Neuron (in vitro differentiated cells): ENCODE data around the gene STK11.

ENCODE experiments used
- H2AFZ ChIP-seq: one replicate; pipeline ENCODE4 v1.6.1; 2013; ENCODE audit warnings: low read depth, mild to moderate bottlenecking, inconsistent platforms, low read length, moderate library complexity
- H3K27me3 ChIP-seq: one replicate; pipeline ENCODE4 v1.6.1; 2013; ENCODE audit warnings: low read length; ENCODE audit not compliant: insufficient read depth
- H3K36me3 ChIP-seq: one replicate; pipeline ENCODE4 v1.6.1; 2013; ENCODE audit warnings: low read length; ENCODE audit not compliant: insufficient read depth
- H3K4me1 ChIP-seq: one replicate; pipeline ENCODE4 v1.6.1; 2013; ENCODE audit warnings: low read length; ENCODE audit not compliant: insufficient read depth
- H3K4me3 ChIP-seq: 2 replicates; pipeline ENCODE4 v1.5.1; 2013; ENCODE audit warnings: mild to moderate bottlenecking, low read length, moderate library complexity
- H3K9me3 ChIP-seq: one replicate; pipeline ENCODE4 v1.6.1; 2013; ENCODE audit warnings: low read length

Gene STK11

DNA sequence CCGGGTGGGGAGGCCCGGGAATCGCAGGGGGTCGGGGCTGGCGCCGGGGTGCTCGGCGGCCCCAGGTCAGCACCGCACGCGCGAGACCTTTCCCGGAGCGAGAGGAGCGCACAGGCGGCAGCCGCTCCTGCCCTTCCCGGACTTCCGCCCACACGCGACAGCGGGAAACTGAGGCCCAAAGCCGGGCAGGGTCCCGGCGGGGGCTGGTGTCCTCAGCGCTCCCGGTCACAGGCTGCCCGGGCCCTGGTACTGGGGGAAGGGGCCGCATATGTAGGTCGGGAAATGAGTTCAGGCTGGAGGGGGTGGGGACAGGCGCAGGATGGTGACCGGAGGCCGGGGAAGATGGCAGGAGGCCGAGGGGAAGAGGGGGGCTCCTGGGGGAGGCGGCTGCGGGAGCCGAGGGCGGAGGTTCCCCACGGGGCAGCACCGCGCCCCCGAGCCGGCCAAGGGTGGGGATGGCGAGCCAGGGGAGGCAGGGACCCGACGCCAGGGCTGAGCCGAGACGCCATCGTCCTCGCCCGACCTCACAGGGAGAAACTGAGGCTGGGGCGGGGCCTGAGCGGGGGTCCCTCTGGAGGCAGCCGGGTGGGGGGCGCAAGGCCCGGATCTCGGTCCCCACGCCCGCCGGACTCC lies 31.6 kb downstream of the STK11 start:
- peaks cover 36% of the 10 kb centered on the region for H3K4me1 ChIP-seq
- H2AFZ ChIP-seq, result no peak overlapping the region
- H3K4me3 ChIP-seq, result peak overlapping the region; percentile 72
- no peaks in the 10 kb centered on the region for H3K9me3 ChIP-seq
- H3K27me3 ChIP-seq, result no peaks in the 10 kb centered on the region
- peaks cover 33% of the 10 kb centered on the region for H3K36me3 ChIP-seq

DNA sequence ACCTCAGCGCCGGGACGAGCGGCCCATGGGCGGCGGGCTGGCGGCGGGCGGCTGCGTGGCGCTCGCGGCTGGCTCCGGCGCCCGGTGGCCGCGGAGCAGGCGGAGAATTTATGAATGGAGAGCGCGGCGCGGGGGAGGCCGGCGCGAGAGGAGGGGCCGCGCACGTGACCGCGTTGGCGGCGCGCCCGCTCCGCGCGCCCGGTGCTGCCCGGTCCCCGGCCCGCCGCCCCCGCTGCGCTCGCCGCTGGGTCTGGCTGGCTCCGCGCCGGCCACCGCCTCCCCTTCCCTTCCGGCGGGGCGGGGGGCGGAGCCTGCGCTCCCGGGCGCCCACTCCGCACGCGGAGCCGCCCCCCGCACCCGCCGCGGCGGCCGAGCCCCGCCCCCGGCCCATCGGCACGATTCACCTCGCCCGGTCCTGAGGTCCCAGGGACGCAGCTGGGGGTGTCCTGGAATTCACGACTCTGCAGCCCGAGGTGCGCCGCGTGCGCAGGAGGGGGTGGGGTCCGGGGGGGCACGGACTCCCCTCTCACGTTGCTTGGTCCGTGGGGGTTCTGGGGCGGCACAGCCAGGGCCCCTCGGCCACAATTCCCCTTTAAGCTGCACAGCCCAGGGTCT lies 32.3 kb downstream of the STK11 start, which contains the start of gene CBARP:
Gene CBARP (minus strand): TSS at position 252 of the 615 bp plus-strand sequence. CDS start 1,905 bp downstream, outside the sequence.
- H2AFZ ChIP-seq, result no peak within 1 kb of the TSS
- H3K36me3 ChIP-seq, result peaks cover 28% of the 10 kb centered on the region
- H3K4me1 ChIP-seq, result peaks cover 41% of the 10 kb centered on the region
- H3K4me3 ChIP-seq, result peak within 1 kb of the TSS; percentile 72
- no peaks in the 10 kb centered on the region for H3K9me3 ChIP-seq
- no peaks in the 10 kb centered on the region for H3K27me3 ChIP-seq

DNA sequence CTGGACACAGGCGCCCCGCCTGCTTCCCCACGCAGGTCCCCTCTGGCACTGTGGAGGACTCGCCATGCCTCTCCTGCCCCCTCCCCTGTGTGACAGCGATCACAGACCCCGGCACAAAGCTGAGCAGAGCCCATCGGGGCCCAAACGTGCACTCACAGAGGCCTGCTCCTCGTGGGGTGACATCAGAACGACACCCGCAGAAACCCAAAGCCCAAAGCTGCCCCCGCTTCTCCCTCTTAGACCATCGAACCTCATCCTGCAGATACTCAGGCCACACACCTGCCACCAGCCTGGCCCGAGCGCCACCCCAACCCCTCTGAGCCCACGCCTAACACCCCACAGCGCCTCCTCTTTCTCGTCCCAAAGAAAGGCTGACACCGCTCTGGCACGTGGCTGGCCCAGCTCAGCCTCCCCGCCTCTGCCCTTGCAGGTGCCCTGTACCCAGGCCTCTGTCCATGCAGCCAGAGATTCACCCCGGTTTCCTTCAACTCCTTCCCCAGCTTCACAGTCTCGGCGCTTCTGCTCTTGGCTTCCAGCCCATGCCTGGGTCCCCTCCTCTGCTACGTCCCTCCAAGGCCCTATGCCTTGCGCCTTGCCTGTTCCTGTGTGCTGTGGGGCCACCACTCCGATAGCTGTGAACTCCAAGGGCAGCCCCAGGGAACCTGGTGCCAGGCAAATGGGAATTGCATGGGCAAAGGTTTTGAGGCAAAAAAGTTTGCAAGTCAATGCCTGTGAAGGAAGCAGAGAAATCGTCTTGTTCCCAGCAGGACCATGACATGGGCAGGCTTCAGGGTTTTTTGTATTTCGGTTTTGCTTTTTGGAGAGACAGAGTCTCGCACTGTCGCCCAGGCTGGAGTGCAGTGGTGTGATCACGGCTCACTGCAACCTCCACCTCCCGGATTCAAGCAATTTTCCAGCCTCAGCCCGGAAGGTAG lies 33.1 kb downstream of the STK11 start:
- Histone ChIP-seq H3K4me3 (peak overlapping the region; percentile 72), H2AFZ (no peak overlapping the region), H3K36me3 (peaks cover 20% of the 10 kb centered on the region), H3K27me3 (no peaks in the 10 kb centered on the region), H3K9me3 (no peaks in the 10 kb centered on the region), H3K4me1 (peaks cover 41% of the 10 kb centered on the region)

DNA sequence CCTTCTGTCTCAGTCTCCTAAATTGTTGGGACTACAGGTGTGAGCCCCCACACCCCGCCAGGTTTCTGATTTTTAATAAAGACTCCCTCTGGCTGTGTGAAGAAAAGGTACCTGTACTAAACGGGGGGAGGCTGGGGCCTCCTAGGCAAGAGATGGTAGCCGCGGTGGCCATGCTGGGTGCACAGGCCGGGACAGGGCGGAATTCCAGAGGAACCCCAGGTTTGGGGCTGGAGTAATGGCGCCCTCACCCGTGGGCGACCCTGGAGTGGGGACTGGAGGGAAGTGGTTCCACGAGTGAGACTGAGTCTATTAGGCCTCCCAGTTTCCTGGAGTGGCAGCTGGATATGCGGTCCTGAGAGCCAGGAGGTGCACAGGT lies 33.8 kb downstream of the STK11 start:
- Histone ChIP-seq H3K4me1 (peaks cover 41% of the 10 kb centered on the region), H3K36me3 (peaks cover 12% of the 10 kb centered on the region), H3K27me3 (no peaks in the 10 kb centered on the region), H3K4me3 (peak overlapping the region; percentile 3), H3K9me3 (no peaks in the 10 kb centered on the region), H2AFZ (no peak overlapping the region)

DNA sequence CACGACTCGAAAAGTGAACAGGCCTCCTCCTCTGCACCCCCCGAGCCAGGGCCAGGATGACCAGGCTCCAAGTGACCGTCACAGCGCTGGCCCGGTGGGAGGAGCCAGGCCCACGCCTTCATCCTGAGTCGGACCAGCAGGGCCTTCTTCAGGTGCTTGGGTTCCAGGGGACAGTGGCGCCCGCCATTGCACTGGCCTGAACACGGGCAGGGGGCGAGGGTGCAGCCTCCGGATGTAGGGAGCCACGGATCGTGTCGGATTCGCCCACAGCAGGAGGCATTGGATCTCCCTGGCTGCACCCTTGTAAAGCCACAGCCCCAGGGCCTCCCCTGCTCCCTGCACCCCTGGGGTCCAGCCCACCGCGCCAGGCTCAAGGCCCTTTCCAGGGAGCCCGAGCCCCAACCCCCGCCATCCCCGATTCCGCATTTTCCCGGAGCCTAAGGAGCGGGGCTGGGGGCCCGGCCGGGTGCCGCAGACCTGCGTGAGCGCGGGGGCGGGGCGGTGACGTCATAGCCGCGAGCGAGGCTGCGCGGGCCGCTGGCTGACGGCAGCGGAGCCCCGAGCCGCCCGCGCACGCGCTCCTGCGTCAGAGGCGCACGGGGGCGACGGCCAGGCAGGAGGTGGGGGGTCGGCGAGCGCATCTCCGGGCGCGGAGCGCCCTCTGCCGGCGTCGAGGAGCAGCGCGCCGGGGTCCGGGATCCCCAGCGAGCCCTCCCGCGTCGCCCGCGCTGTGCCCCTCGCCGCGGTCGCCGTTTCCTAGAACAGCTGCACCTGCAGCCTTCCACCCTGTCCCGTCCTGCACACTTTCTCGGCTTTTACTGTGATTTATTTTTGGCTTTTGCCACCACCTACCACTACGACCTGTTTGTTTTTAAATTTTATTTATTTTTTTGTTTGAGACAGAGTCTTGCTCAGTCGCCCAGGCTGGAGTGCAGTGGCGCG lies 34.5 kb downstream of the STK11 start:
- Histone ChIP-seq H3K4me3 (peak overlapping the region; percentile 31), H3K36me3 (peaks cover 7% of the 10 kb centered on the region), H3K4me1 (peaks cover 45% of the 10 kb centered on the region), H3K9me3 (no peaks in the 10 kb centered on the region), H3K27me3 (no peaks in the 10 kb centered on the region), H2AFZ (no peak overlapping the region)

DNA sequence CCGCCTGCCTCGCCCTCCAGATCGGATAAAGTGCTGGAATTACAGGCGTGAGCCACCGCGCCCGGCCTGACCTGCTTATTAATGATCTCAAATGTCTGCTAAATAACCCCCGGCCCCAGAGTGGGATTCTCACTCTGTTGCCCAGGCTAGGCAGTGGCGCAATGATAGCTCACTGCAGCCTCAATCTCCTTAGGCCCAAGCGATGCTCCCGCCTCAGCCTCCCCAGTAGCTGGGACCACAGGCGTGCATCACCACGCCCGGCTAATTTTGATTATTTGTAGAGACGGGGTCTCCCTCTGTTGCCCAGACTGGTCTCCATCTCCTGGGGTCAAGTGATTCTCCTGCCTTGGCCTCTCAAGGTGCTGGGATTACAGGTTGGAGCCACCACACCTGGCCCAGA lies 35.3 kb downstream of the STK11 start:
- Histone ChIP-seq H3K27me3 (no peaks in the 10 kb centered on the region), H2AFZ (no peak overlapping the region), H3K4me1 (peaks cover 42% of the 10 kb centered on the region), H3K4me3 (peak overlapping the region; percentile 65), H3K36me3 (no peaks in the 10 kb centered on the region), H3K9me3 (no peaks in the 10 kb centered on the region)

DNA sequence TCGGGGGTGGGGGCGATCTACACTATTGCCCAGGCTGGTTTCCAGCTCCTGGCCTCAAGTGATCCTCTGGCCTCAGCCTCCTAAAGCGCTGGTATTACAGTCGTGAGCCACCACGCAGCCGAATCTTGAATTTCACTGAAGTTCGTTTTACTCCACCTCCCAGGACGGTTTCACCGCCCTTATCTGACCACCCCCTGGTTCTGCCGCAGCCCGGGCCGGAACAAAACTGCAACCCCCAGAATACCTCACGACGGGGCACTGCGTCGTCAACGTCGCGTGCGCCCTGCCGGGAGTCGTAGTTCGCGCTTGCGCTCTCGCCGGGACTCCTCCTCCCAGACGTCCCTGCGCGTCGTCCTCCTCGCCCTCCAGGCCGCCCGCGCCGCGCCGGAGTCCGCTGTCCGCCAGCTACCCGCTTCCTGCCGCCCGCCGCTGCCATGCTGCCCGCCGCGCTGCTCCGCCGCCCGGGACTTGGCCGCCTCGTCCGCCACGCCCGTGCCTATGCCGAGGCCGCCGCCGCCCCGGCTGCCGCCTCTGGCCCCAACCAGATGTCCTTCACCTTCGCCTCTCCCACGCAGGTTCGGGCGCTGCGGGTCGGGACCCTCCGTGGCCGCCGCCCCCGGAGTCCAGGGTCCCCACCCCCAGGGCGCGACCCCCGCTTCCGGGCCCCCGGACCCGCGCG lies 36.0 kb downstream of the STK11 start, which contains the start of gene ATP5F1D:
Gene ATP5F1D (plus strand): TSS at position 335 of the 679 bp plus-strand sequence. CDS start 100 bp downstream, at position 435.
- H3K9me3 ChIP-seq, result no peaks in the 10 kb centered on the region
- no peak within 1 kb of the TSS for H2AFZ ChIP-seq
- no peaks in the 10 kb centered on the region for H3K27me3 ChIP-seq
- peaks cover 42% of the 10 kb centered on the region for H3K4me1 ChIP-seq
- peak within 1 kb of the TSS; percentile 65 for H3K4me3 ChIP-seq
- no peaks in the 10 kb centered on the region for H3K36me3 ChIP-seq

DNA sequence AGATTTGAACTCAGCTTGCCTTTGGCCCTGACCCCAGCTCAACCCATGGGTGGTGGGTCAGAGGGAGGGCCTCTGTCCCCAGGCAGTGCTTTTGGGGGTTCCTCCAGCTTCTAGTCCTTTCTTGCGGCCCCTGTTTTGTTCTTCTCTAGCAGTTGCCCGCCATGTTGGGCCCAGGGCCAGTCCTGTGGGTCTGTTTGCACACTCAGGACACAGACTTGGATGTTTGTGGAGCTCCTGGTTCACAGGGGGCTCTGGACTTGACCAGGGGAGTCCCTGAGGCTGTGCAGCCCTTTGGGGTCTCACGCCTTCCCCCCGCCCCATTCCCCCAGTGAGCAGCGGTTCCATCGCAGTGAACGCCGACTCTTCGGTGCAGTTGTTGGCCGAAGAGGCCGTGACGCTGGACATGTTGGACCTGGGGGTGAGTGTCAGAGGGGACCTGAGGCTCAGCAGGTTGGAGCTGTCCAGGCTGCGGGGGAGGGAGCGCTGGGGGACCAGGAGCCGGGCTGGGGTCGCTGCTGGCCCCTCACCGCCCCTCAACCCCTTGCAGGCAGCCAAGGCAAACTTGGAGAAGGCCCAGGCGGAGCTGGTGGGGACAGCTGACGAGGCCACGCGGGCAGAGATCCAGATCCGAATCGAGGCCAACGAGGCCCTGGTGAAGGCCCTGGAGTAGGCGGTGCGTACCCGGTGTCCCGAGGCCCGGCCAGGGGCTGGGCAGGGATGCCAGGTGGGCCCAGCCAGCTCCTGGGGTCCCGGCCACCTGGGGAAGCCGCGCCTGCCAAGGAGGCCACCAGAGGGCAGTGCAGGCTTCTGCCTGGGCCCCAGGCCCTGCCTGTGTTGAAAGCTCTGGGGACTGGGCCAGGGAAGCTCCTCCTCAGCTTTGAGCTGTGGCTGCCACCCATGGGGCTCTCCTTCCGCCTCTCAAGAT lies 38.5 kb downstream of the STK11 start:
- Histone ChIP-seq H3K4me1 (peaks cover 33% of the 10 kb centered on the region), H2AFZ (no peak overlapping the region), H3K4me3 (no peak overlapping the region), H3K9me3 (no peaks in the 10 kb centered on the region), H3K27me3 (no peaks in the 10 kb centered on the region), H3K36me3 (no peaks in the 10 kb centered on the region)

DNA sequence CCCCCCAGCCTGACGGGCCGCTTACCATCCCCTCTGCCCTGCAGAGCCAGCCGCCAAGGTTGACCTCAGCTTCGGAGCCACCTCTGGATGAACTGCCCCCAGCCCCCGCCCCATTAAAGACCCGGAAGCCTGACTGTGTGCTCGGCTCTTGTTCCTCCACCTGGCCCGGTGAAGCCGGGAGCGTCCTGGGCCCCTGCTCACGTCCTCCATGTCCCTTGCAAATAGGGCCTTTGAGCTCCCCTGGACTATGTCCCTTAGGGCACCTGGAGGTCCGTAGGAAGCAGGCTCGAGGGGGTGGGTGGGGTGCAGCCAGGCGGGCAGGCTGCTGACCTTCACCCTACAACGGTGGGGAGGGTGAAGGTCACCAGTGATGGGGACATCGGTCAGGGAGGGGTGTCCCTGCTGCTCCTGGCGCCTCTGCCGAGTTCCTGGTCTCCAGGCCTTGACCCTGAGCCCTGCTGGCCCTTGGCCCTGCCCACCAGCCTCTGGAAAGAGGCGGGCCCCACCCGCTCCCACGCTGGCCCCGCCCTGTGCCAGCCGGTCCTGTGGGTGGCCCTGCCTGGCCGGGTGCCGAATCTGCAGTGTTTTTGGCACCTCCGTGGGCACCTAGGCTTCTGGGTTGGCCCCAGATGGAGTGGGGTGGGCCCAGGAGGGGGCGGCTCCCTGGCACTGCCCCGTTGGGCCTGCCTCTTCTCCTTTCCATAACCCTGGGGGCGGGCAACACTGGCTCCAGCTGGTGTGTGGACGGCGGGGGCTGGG lies 39.3 kb downstream of the STK11 start:
- Histone ChIP-seq H3K36me3 (no peaks in the 10 kb centered on the region), H3K27me3 (no peaks in the 10 kb centered on the region), H3K4me1 (peaks cover 30% of the 10 kb centered on the region), H2AFZ (no peak overlapping the region), H3K9me3 (no peaks in the 10 kb centered on the region), H3K4me3 (no peak overlapping the region)

DNA sequence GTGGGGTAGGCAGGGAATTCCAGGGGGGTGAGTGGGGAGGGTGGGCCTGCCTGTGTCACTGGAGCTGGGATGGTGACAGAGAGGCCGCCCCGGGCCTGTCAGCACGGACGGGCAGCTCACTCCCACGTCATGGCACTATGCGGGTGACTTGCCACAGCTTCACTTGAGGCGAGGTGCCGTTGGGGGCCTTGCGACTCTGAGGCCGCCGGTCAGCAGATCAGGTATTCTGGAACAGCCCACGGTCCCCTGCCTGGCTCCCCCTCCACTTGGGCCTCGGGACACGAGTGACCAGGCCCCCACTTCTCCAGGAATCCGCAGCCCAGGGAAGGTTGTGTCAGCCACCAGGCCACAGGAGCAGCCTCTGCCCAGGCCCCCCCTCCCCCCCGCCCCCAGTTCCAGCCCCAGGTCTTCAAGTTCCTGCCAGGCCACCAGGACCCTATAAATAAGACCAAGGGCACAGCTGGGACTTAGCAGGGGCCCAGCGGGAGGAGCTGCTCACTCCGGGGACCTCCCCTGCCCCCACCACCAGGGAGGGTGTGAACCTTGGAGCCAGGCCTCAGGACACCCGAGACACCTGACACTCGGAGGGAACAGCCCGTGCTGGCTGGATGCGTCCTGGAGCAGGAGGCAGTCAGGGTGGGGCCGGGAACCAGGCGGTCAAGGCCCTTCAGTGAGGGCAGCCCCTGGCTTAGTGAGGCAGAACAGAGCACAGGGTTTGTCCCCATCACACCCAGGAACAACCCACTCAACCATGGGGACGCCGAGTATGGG lies 40.1 kb downstream of the STK11 start:
- no peaks in the 10 kb centered on the region for H3K36me3 ChIP-seq
- no peaks in the 10 kb centered on the region for H3K9me3 ChIP-seq
- H3K4me3 ChIP-seq, result no peak overlapping the region
- no peaks in the 10 kb centered on the region for H3K27me3 ChIP-seq
- H2AFZ ChIP-seq, result no peak overlapping the region
- H3K4me1 ChIP-seq, result peaks cover 28% of the 10 kb centered on the region
